Fibroblast of skin of left biceps (primary cell): ENCODE results near the gene MACF1.
"Not testable (repeated sequence)": the region's sequence is repeated elsewhere in the genome, so short reads cannot be mapped to it uniquely, and the experiment has no call there.

Experiments used
- DNase-seq, 2 experiments: peaks; one replicate each; pipeline ENCODE4 v3.0.0-alpha.2; 2013; ENCODE audit warnings: low read depth in 2 of 2

The MACF1 gene, protein sequence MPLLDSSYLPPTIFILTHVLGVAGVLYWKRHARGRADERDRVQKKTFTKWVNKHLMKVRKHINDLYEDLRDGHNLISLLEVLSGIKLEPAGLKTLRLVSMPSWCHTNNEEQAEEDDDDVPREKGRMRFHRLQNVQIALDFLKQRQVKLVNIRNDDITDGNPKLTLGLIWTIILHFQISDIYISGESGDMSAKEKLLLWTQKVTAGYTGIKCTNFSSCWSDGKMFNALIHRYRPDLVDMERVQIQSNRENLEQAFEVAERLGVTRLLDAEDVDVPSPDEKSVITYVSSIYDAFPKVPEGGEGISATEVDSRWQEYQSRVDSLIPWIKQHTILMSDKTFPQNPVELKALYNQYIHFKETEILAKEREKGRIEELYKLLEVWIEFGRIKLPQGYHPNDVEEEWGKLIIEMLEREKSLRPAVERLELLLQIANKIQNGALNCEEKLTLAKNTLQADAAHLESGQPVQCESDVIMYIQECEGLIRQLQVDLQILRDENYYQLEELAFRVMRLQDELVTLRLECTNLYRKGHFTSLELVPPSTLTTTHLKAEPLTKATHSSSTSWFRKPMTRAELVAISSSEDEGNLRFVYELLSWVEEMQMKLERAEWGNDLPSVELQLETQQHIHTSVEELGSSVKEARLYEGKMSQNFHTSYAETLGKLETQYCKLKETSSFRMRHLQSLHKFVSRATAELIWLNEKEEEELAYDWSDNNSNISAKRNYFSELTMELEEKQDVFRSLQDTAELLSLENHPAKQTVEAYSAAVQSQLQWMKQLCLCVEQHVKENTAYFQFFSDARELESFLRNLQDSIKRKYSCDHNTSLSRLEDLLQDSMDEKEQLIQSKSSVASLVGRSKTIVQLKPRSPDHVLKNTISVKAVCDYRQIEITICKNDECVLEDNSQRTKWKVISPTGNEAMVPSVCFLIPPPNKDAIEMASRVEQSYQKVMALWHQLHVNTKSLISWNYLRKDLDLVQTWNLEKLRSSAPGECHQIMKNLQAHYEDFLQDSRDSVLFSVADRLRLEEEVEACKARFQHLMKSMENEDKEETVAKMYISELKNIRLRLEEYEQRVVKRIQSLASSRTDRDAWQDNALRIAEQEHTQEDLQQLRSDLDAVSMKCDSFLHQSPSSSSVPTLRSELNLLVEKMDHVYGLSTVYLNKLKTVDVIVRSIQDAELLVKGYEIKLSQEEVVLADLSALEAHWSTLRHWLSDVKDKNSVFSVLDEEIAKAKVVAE (N-terminal part only)

DNA sequence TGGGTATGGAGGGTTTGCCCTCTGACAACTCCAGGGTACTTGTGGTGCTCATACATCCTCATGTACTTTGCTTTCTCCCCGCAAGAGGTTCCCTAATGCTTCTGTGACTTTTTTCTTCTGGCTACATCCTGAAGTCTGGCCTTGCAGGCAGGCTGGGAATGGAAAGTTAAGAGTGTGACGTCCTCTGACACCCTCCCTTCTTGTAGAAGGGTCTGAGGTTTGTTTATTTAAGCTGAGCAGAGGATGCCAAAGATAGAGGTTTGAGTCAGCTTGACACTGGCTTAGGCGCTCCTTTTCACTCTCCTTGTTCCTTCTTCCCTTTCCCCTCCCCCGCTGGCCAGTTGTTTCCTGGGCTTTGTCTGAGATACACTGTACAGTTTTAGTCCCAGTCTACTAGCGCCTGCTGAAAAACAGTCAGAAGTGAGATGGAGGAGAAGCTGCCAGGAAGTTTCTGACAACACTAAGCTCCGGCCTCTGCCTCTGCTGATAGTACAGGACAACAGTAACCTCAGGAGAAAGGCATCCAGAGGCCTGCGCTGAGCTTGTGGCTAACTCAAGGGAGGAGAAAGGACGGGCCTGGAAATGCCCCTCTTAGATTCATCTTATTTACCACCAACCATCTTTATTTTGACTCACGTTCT lies at the start of gene MACF1:
TSS of gene MACF1 (plus strand) at position 255 of the 641 bp plus-strand sequence. CDS start at position 583, 328 bp downstream.
- peak; percentile 65 to 69 for DNase-seq

DNA sequence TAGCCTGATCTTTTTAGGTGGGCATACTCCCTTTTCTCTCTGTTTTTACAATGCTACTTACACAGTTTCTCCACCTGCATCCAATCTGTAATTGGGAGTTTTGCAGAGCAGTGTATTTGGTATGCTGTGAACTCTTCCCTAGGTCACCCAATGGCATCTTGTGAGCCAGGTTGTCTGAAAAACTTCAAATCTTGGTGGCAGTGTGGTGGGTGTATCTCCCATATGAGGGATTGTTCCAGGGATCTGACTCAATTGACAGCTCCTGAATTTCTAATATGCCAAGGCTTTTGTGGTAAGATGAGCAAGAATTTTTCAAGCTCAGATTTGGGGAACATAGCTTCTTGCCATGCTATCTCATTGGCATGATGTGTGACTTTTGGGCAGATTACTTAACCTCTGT lies 47.2 kb upstream of the MACF1 start:
- DNase-seq, result no peak

DNA sequence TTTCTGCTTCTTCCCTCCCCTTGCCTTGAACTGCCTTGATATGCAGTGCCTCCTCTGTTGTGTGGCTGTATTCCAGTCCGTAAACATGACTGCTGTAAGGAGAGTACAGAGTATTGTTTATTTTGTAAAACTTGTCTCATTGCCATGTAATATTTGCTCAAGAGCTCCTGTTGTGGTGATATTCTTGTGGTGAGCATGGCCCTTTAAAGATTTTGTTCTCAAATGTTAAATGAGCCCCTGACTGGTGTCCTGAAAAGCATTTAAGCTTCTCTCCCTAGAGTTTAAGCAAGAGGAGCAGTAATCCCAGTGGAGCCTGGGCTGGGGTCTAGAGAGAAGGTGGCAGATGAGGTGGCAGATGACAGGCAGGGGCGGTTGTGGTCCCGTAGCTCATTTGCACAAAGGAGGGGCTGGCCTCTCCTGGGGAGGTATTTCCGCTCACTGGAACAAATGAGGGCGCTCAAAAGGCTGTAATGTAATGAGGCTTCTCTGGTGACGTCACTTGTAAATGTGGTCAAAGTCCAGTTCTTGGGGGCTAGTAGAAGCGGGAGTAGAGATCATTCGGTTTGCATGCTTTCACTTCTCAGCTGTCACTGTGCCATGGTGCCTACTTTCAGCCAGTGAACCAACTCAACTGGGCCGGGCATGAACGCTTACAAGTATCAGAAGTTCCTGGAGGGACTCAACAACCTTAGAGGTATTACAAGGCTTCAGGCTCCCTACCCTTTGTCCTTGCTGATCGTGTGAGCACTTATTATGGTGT lies 46.0 kb upstream of the MACF1 start:
- no peak for DNase-seq

DNA sequence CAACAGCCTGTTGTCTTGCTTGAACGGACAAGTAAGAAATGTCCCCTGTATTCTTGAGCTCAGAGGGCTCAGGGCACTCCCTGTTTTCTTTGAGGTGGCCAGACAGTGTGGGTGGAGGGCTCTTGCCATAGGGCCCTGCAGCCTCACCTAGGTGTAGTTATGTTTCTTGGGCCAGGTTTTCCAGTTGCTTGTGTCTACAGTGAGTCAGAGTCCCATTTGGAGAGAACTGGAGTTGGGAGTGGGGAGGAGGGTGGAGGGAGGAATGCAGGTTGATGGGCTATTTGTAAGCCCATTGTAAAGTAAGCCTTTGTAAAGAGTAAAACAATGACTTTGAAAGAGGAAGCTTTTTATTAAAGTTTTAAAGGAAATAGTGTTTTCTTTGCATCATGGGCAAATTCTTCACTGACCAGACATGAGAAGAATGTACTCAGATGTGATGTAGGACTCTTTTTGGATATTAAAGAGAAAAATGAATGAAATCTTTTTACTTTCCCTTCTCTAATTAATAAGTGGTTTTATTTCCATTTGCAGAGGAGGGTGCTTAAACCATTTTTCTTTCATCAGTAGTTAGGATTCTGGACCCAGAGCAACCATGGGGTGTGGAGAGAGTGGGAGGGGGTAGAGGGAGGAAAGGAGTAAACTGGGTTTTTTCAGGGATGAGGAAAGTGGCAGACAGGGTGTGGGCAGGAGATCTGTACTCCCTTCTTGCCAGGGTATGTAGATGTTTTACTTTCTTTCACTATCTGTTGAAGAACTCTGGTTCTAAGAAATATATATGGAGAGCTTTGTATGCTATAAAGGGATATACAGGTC lies 45.1 kb upstream of the MACF1 start:
- no peak for DNase-seq

DNA sequence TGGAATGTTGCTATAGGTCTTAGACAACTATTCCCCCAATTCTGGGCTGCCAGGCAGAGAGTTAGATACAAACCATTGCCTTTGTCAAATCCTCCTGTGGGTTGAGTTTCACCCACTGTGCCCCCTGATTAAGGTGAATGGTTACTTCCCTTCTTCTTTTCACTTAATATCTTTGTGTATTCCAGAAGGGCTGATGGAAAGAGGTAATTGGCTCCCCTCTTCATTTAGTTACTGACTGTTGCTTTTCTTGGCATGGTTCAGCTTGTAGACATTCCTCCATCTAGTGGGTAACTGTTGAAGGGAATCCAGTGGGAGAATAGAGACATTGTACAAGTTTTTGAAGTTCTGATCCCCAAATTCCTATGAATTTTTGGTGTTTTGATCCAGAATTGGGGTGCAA lies 43.8 kb upstream of the MACF1 start:
- DNase-seq, result no peak

DNA sequence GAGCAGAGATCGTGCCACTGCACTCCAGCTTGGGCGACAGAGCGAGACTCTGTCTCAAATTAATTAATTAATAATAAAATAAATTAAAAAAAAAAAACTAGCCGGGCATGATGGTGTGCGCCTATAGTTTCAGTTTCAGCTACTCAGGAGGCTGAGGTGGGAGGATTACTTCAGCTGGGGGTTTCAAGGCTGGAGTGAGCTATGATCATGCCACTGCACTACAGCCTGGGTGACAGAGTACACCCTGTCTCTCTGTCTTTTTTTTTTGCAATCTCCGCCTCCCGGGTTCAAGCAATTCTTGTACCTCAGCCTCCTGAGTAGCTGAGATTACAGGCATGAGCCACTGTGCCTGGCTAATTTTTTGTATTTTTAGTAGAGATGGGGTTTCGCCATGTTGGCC lies 42.7 kb upstream of the MACF1 start:
- not testable (repeated sequence) for DNase-seq

DNA sequence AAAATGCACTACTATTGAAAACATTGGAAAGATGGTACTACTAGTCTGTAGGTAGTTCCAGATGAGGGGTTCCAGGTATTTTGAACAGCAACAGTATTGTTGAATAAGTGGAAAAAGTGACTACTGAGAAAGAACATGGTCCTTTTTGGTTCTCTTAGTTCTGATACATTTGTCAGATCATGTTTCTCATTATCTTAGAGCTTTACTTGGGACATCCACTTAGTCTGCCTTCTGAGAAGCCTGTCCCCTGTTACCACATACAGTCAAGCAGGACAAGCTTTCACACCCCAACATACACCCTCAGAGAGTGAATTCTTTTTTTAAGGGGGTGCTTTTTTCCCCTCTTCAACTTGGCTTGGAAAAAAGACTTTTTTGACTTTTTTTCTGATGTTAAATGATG lies 41.0 kb upstream of the MACF1 start:
- no peak for DNase-seq

DNA sequence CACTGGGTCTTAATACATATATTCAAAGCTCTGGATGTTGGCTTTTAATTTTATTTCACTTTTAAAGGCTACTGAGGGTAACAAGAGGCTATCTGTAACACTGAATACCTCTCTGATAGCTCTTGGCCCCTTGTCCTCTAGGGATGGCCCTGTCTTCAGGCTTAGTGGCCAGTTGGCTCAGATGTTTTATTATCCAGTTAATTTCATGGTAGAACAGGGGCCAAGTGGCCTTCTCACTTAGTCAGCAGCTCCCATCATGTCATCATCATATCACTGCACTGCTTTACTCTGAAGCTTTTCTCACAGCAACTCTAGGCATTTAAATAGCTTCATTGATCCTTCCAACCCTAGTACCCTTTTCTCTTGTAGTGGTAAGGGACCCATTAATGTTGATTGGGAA lies 40.2 kb upstream of the MACF1 start:
- DNase-seq, result no peak

DNA sequence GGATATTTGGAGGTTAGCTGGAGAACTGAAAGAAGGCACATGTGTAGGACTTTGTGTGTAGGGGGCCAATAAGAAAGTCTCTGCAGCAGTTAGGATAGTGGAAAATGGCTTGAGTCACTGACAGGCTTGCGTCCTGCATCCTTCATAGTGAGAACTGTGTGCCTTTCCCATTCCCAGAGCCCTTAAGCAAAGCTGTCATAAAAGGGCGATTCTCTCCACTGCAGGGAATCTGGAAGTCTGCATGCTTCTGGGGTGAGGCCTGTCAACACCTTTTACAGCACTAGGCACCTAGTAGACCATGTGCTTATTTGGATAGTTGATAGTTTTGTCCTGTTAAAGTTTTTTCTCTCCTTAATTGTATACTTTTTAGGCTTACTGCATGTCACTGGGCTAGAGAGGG lies 39.4 kb upstream of the MACF1 start:
- no peak for DNase-seq

DNA sequence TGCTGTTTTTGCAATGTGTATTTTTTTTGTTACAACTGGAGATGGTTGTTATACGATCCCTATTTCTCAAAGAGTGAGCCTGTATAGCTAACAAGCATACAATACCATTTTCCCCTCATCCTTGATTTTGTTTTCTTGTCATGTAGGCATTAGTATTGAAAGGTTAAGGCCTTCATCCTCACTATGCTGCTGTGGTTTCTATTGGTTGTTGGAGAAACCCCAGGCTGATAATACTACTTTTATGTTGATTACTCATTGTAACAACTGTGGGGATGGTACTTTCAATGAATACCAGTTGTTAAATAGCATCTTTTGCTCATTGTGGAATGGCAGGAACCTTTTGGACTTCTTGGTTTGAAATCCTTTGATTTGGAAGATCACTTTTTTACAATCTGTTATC lies 39.0 kb upstream of the MACF1 start:
- no peak for DNase-seq

DNA sequence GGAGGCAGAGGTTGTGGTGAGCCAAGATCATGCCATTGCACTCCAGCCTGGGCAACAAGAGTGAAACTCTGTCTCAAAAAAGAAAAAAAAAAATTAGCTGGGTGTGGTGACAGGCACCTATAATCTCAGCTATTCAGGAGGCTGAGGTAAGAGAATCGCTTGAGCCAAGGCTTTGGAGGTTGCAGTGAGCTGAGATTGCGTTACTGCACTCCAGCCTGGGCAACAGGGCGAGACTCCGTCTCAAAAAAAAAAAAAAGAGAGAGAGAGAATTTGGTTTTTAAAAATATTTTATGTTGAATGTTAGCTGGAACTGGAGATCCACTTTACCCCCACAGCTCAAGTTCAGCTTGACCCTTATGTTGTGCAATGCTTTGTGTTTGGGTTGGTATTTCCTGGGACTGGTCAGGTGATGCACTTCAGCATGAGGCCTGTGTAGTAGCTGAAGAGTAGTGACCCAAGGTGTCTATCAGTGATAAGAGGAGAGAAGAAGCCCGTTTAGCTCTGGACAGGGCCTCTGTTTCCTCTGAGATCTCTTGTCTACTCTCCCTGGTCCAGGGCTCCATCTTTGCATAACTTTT lies 36.8 kb upstream of the MACF1 start:
- no peak for DNase-seq

DNA sequence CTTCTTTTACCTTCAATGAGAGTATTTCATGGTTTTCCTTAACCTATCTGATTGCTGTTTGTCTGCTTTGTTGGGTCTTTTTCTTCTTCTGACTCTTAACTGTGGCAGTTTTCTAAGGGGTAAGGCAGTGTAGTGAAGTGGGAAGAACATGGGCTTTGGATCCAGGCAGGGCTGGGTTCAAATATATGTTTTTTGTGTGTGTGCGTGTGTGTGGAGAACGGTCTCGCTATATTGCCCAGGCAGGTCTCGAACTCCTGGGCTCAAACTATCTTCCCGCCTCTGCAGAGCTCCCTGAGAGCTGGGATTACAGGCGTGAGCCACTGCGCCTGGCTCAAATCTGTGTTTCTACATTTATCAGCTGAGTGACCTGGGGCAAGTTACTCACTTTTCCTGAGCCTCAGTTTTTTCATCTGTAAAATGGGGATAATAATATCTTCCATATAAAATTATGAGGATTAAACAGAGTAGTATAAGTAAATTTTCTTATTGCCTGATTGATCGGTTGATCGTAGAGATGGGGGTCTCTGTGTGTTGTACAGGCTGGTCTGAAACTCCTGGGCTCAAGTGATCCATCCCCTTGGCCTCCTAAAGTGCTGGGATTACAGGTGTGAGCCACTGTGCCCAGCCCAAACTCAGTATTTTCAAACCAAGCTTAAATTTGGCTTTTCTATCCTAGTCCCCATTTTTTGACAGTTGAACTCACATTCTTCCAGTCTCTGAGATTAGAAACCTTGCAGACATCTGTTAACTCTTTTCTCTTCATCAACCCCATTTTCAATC lies 36.0 kb upstream of the MACF1 start:
- DNase-seq, result no peak

DNA sequence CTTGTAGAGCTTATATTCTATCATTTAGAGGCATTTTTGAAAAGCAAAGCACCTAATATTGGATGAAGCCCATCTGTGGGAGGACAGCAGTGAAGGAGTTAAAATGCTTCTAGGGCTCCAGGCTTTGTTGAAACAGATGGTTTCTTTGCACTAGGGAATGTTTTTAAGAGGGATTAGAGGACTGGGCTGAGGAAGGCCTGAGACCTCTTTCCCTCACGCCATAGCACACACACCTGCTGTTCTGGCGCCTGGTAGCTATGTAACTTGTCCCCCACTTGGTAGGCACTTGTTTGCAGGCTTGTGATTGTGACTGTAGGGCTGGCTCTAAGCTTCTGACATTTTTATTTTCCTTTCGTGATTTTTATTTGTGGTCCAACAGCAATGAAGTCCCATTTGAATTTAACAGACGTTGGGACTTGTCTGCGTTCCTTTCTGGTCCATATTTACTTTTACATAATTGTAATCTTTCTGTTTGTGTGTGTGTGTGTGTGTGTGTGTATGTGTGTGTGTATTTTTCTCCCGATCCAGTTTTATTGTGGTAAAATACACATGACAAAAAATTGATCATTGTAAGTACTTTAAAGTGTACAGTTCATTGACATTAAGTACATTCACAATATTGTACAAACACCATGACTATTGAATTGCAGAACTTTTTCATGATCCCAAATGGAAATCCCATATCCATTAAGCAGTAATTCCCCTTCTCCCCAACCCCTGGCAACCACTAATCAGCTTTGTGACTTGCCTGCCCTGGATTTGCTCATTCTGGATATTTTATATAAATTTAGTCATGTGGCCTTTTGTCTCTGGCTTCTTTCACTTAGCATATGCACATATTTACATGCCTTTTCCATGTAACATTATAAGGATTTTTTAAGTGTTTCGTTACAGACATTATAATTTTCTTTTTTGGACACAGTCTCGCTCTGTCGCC lies 33.5 kb upstream of the MACF1 start:
- DNase-seq, result no peak

DNA sequence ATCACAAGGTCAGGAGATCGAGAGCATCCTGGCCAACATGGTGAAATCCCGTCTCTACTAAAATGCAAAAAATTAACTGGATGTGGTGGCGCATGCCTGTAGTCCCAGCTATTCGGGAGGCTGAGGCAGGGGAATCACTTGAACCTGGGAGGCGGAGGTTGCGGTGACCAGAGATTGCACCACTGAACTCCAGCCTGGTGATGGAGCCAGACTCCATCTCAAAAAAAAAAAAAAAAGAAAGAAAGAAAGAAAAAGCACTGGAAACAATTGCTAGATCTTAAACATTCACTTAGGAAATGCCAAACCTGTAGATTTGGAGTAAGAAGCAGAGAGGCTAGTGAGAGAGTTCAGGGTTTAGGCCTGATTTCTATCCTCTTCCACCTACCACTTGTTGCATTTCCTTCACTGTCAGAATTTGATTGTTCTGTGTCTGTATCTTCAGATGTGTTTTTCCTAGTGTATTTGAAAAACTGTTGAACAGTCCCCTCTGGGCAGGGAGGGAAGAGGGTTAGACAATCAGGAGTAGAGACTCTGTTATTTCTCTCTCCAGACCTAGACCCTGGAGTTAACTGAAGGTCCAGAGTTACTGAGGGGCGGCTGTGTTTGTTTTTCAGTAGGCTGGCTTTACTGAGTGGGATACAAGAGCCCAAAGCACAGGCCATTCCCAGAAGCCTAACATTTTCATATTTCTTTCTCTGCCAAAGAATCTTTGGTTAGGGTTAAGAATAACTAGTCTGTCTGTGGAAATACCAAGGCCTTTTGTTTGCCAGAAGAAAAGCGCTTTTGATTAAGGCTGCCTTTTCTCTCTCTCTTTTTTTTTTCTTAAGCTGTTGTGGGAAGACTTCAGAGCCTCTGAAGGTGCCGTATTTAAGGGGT lies 31.1 kb upstream of the MACF1 start:
- no peak for DNase-seq

DNA sequence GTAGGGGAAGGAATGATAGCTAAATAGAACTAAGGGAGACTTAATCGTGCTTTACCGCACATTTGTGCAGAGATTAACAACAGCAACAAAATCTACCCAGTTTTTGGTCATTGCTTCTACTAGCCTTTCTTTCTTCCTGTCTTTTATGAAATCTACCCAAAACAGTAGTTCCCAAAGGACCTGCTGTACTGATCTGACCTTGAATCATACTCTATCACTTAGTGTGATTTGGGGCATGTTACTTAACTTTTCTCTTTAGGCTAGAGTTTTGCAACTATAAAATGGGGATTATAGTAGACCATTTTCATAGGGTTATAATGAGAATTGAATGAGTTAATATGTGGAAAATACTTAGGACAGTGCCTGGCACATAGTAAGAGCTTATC lies 30.5 kb upstream of the MACF1 start:
- no peak for DNase-seq

DNA sequence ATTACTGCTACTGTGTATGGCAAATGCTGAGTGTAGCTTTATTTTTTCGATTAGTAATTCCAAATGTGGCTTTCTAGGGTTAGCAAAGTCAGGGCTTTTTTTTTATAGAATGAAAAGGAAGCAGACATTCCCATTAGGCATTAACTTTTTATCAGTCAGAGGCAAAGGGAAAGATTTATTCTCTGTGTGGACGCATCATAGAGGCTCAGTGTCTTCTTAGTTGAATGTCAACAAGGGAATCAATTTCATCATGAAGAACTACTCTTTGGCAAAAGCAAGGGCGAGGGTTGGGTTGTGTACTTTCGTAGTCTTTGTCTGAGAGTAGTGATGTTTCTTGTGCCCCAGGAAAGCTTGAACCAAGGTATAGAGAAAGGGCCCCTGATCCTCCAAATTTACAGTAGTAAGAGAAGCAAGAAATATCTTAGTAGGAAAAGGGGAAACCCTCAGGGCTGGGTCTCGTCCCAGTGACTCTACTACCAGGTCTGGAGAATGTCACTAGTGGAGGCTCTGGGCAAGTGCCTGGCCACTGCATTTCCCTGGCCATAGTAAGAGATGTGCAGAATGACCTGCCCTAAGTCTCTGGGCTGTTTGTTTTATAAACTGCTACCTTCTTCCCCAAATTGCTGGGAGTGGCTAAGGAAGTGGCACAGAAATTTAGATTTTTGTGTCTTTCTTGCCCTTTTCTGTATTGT lies 30.0 kb upstream of the MACF1 start:
- no peak for DNase-seq
